ENCODE results near the gene IGSF3.
"Not testable (repeated sequence)": the region's sequence is repeated elsewhere in the genome, so short reads cannot be mapped to it uniquely, and the experiment has no call there.

GRCh38 chr1:116593401-116593800 is 74.1 kb downstream of the IGSF3 start:
- TF ChIP-seq CTCF (IDR thresholded peaks at IDR 0.05); POLR2A (IDR thresholded peaks at IDR 0.05; ENCODE audit: low read depth): not testable (repeated sequence)
